ENCODE data around the gene ZNF407.

Gene ZNF407

GRCh38 chr18:74796841-74797576 is 199.3 kb downstream of the ZNF407 start:
- Histone ChIP-seq H2AFZ (peak overlapping the region; percentile 47), H3K4me2 (ENCODE audit: low read length) (no peak overlapping the region), H3K79me2 (no peaks in the 10 kb centered on the region), H3K4me1 (peaks cover 7% of the 10 kb centered on the region), H3K9ac (no peak overlapping the region), H3K4me3 (ENCODE audit: low read depth, low read length) (no peak overlapping the region), H3K27me3 (ENCODE audit: control insufficient read depth, insufficient read depth, low read length) (no peaks in the 10 kb centered on the region), H3K27ac (no peak overlapping the region), H3K36me3 (ENCODE audit: control insufficient read depth, insufficient read depth, low read length) (no peaks in the 10 kb centered on the region), H3K9me3 (ENCODE audit: control insufficient read depth, low read length) (no peaks in the 10 kb centered on the region)
- no peak for TF ChIP-seq CTCF (IDR thresholded peaks at IDR 0.05)

- no peak overlapping the region for H3K4me3 ChIP-seq (ENCODE audit: low read depth, low read length)
- no peak for TF ChIP-seq CTCF (IDR thresholded peaks at IDR 0.05)
Observed at GRCh38 chr18:74797577-74798151, 200.0 kb downstream of the ZNF407 start.

GRCh38 chr18:74799542-74799941 is 201.9 kb downstream of the ZNF407 start:
- Histone ChIP-seq H3K27ac (no peak overlapping the region), H3K36me3 (ENCODE audit: control insufficient read depth, insufficient read depth, low read length) (no peaks in the 10 kb centered on the region), H3K9me3 (ENCODE audit: control insufficient read depth, low read length) (no peaks in the 10 kb centered on the region), H3K79me2 (no peaks in the 10 kb centered on the region), H3K9ac (no peak overlapping the region), H3K4me2 (ENCODE audit: low read length) (no peak overlapping the region), H3K4me3 (ENCODE audit: low read depth, low read length) (no peak overlapping the region), H3K27me3 (ENCODE audit: control insufficient read depth, insufficient read depth, low read length) (no peaks in the 10 kb centered on the region), H2AFZ (no peak overlapping the region), H3K4me1 (peaks cover 7% of the 10 kb centered on the region)
- no peak for TF ChIP-seq CTCF (IDR thresholded peaks at IDR 0.05)

More at GRCh38 chr18:74797577-74798151, 200.0 kb downstream of the ZNF407 start:
- Histone ChIP-seq H3K27ac (no peak overlapping the region), H2AFZ (peak overlapping the region; percentile 47), H3K9me3 (ENCODE audit: control insufficient read depth, low read length) (no peaks in the 10 kb centered on the region), H3K4me2 (ENCODE audit: low read length) (no peak overlapping the region), H3K4me1 (peaks cover 7% of the 10 kb centered on the region), H3K79me2 (no peaks in the 10 kb centered on the region), H3K9ac (no peak overlapping the region), H3K27me3 (ENCODE audit: control insufficient read depth, insufficient read depth, low read length) (no peaks in the 10 kb centered on the region), H3K36me3 (ENCODE audit: control insufficient read depth, insufficient read depth, low read length) (no peaks in the 10 kb centered on the region)

- Histone ChIP-seq H3K4me1 (peaks cover 7% of the 10 kb centered on the region), H3K79me2 (no peaks in the 10 kb centered on the region), H3K27ac (no peak overlapping the region), H3K36me3 (ENCODE audit: control insufficient read depth, insufficient read depth, low read length) (no peaks in the 10 kb centered on the region), H2AFZ (no peak overlapping the region), H3K27me3 (ENCODE audit: control insufficient read depth, insufficient read depth, low read length) (no peaks in the 10 kb centered on the region), H3K4me3 (ENCODE audit: low read depth, low read length) (no peak overlapping the region), H3K9me3 (ENCODE audit: control insufficient read depth, low read length) (no peaks in the 10 kb centered on the region), H3K9ac (no peak overlapping the region), H3K4me2 (ENCODE audit: low read length) (no peak overlapping the region)
- no peak for TF ChIP-seq CTCF (IDR thresholded peaks at IDR 0.05)
Observed at GRCh38 chr18:74800098-74800497, 202.4 kb downstream of the ZNF407 start.

GRCh38 chr18:74803117-74803516 is 205.4 kb downstream of the ZNF407 start:
- Histone ChIP-seq H3K4me3 (ENCODE audit: low read depth, low read length) (no peak overlapping the region), H3K9me3 (ENCODE audit: control insufficient read depth, low read length) (no peaks in the 10 kb centered on the region), H2AFZ (no peak overlapping the region), H3K4me1 (no peaks in the 10 kb centered on the region), H3K27me3 (ENCODE audit: control insufficient read depth, insufficient read depth, low read length) (no peaks in the 10 kb centered on the region), H3K79me2 (no peaks in the 10 kb centered on the region), H3K36me3 (ENCODE audit: control insufficient read depth, insufficient read depth, low read length) (no peaks in the 10 kb centered on the region), H3K27ac (no peak overlapping the region), H3K4me2 (ENCODE audit: low read length) (no peak overlapping the region), H3K9ac (no peak overlapping the region)
- no peak for TF ChIP-seq CTCF (IDR thresholded peaks at IDR 0.05)

All from parathyroid adenoma (tissue), 2 donors.